GM12878 (cell line): ENCODE data around the gene MESD.

ENCODE experiments used
- EZH2 ChIP-seq: IDR thresholded peaks from 2 replicates; pipeline ENCODE4 v1.6.1; 2012; ENCODE audit warnings: low read depth, mild to moderate bottlenecking, control low read depth, inconsistent platforms, low read length, borderline replicate concordance; ENCODE audit not compliant: control insufficient read depth
- LARP7 ChIP-seq: fragments of 450-650 bp; IDR thresholded peaks from 2 replicates; pipeline ENCODE4 v1.6.1; 2017; ENCODE audit warnings: mild to moderate bottlenecking
- NFXL1 ChIP-seq: fragments of 450-650 bp; IDR thresholded peaks from 2 replicates; pipeline ENCODE4 v1.6.1; 2017; ENCODE audit warnings: antibody characterized with exemption, mild to moderate bottlenecking, borderline replicate concordance
- POLR2AphosphoS5 ChIP-seq: IDR thresholded peaks from 2 replicates; pipeline ENCODE4 v1.6.1; 2011; ENCODE audit warnings: mild to moderate bottlenecking, low read length, inconsistent platforms
- TCF7 ChIP-seq: IDR thresholded peaks from 2 replicates; pipeline ENCODE4 v1.6.1; 2014; ENCODE audit warnings: antibody characterized with exemption, borderline replicate concordance
- TF ChIP-seq, protein P1 (sequence below), 3 experiments: IDR thresholded peaks in 2 of 3; conservative IDR thresholded peaks in 1 of 3; 2 replicates each; pipeline ENCODE4 v1.5.1; 2011; ENCODE audit warnings: low read depth in 3 of 3, low read length in 3 of 3, mild to moderate bottlenecking in 3 of 3, control low read depth in 2 of 3, moderate library complexity in 2 of 3, inconsistent platforms in 1 of 3, mixed read lengths in 1 of 3; ENCODE audit not compliant: control insufficient read depth in 2 of 3, insufficient read depth in 1 of 3; ENCODE audit errors: extremely low read depth in 1 of 3
- TF ChIP-seq, protein P2 (sequence below): IDR thresholded peaks from 2 replicates; pipeline ENCODE4 v1.6.1; 2012; ENCODE audit warnings: low read depth, low read length, improper control_type of control experiment

DNA sequence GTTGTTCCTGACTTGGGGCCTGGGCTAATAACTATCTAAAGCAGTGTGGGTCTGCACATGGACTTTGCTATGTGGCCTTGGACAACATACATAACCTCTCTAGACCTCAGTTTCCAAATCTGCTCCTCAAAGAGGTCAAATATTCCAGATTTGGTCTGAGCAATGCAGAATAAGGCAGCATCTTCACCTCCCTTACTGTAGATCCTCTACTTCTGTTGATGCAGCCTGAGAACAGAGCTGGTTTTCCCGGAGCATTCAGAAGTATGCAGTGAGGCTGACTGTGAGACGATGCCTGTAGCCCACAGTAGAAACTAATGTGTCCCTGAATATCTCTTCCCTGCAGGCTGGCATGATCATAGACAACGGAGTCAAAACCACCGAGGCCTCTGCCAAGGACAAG is 65.3 kb downstream of the MESD start:
- TF ChIP-seq, protein P1, sequence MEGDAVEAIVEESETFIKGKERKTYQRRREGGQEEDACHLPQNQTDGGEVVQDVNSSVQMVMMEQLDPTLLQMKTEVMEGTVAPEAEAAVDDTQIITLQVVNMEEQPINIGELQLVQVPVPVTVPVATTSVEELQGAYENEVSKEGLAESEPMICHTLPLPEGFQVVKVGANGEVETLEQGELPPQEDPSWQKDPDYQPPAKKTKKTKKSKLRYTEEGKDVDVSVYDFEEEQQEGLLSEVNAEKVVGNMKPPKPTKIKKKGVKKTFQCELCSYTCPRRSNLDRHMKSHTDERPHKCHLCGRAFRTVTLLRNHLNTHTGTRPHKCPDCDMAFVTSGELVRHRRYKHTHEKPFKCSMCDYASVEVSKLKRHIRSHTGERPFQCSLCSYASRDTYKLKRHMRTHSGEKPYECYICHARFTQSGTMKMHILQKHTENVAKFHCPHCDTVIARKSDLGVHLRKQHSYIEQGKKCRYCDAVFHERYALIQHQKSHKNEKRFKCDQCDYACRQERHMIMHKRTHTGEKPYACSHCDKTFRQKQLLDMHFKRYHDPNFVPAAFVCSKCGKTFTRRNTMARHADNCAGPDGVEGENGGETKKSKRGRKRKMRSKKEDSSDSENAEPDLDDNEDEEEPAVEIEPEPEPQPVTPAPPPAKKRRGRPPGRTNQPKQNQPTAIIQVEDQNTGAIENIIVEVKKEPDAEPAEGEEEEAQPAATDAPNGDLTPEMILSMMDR (IDR thresholded peaks at IDR 0.05 in 2 of 3, conservative IDR thresholded peaks at IDR 0.05 in 1 of 3; ENCODE audit: control insufficient read depth in 2 of 3, extremely low read depth in 1 of 3, insufficient read depth in 1 of 3, low read depth in 3 of 3, low read length in 3 of 3) = no peak
- TF ChIP-seq TCF7 (no peak), POLR2AphosphoS5 (no peak), LARP7 (no peak), NFXL1 (no peak), EZH2 (no peak)
- TF ChIP-seq, protein P2, sequence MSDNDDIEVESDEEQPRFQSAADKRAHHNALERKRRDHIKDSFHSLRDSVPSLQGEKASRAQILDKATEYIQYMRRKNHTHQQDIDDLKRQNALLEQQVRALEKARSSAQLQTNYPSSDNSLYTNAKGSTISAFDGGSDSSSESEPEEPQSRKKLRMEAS = no peak
